HepG2 (cell line): ENCODE results near the gene CHID1. TPM values are rescaled to one million over a fixed set of nuclear protein-coding genes. Genes with fewer than 3 reads are reported as not detected.
A peak's percentile ranks its signal among the peaks of the same experiment; 100 is the strongest.

ENCODE experiments used
- NR2F2 ChIP-seq: IDR thresholded peaks from 2 replicates; pipeline ENCODE4 v1.6.1; 2012; ENCODE audit warnings: low read depth, inconsistent platforms, borderline replicate concordance
- NR2F6 ChIP-seq, 2 experiments: IDR thresholded peaks; 2 replicates each; pipeline ENCODE4 v1.6.1; 2016; ENCODE audit warnings: antibody characterized with exemption in 1 of 2, mild to moderate bottlenecking in 1 of 2
- RBFOX2 ChIP-seq: fragments of 200-400 bp; formaldehyde crosslinking; IDR thresholded peaks from 2 replicates; pipeline ENCODE4 v1.6.1; 2017; ENCODE audit warnings: low read depth, mild to moderate bottlenecking, low read length
- U2AF2 ChIP-seq: fragments of 200-400 bp; formaldehyde crosslinking; IDR thresholded peaks from 2 replicates; pipeline ENCODE4 v1.6.1; 2017; ENCODE audit warnings: low read depth, mild to moderate bottlenecking, low read length
- ZFAT ChIP-seq: sonication (generic); formaldehyde crosslinking; conservative IDR thresholded peaks from 2 replicates; pipeline ENCODE4 v1.8.1; 2023; ENCODE audit warnings: missing genetic modification reagents, inconsistent platforms
- ZNF256 ChIP-seq: sonication (generic); formaldehyde crosslinking; conservative IDR thresholded peaks from 2 replicates; pipeline ENCODE4 v1.4.0; 2020; ENCODE audit warnings: missing genetic modification reagents
- ZNF260 ChIP-seq: sonication (generic); formaldehyde crosslinking; IDR thresholded peaks from 2 replicates; pipeline ENCODE4 v1.4.0; 2020; ENCODE audit warnings: missing genetic modification reagents, low read depth, mild to moderate bottlenecking, borderline replicate concordance
- ZNF333 ChIP-seq: sonication (generic); formaldehyde crosslinking; IDR thresholded peaks from 2 replicates; pipeline ENCODE4 v1.4.0; 2020; ENCODE audit warnings: mild to moderate bottlenecking, missing genetic modification reagents, borderline replicate concordance
- ZNF709 ChIP-seq: sonication (generic); formaldehyde crosslinking; IDR thresholded peaks from 2 replicates; pipeline ENCODE4 v1.5.0; 2020; ENCODE audit warnings: mild to moderate bottlenecking, missing genetic modification reagents
- polyA plus RNA-seq, 8 experiments: library from polyadenylated mRNA; depleted of rRNA in 3 of 8; stranded (reverse) in 7 of 8; unstranded in 1 of 8; fragments of >200 nt; fragmentation: Illumina TruSeq in 4 of 8; extraction: Trizol in 4 of 8; gene quantifications; 2 replicates each; pipeline versions ENCODE4 v1.2.1 to v1.2.3, GENCODE V29; 2011 to 2016; ENCODE audit warnings: low read depth in 4 of 8, missing spikeins in 1 of 8, mixed read lengths in 1 of 8; ENCODE audit not compliant: insufficient read depth in 1 of 8
- total RNA-seq, 5 experiments: library from RNA; depleted of rRNA; stranded (reverse); fragments of >200 nt; fragmentation: Illumina TruSeq; extraction: Trizol; gene quantifications; 2 replicates each; pipeline ENCODE4 v1.2.3, GENCODE V29; 2016; ENCODE audit warnings: low read depth in 1 of 5
- TF ChIP-seq, protein P1 (sequence below): sonication (generic); formaldehyde crosslinking; IDR thresholded peaks from 2 replicates; pipeline ENCODE4 v1.4.0; 2020; ENCODE audit warnings: missing genetic modification reagents
- TF ChIP-seq, protein P2 (sequence below): sonication (generic); formaldehyde crosslinking; IDR thresholded peaks from 2 replicates; pipeline ENCODE4 v1.4.0; 2020; ENCODE audit warnings: missing genetic modification reagents
- TF ChIP-seq, protein P3 (sequence below): sonication (generic); formaldehyde crosslinking; IDR thresholded peaks from 2 replicates; pipeline ENCODE4 v1.4.0; 2020; ENCODE audit warnings: missing genetic modification reagents, borderline replicate concordance
- TF ChIP-seq, protein P4 (sequence below): sonication (generic); formaldehyde crosslinking; IDR thresholded peaks from 2 replicates; pipeline ENCODE4 v1.4.0; 2020; ENCODE audit warnings: mild to moderate bottlenecking, missing genetic modification reagents
- TF ChIP-seq, protein P5 (sequence below): sonication (generic); formaldehyde crosslinking; IDR thresholded peaks from 2 replicates; pipeline ENCODE4 v1.8.1; 2022; ENCODE audit warnings: mild to moderate bottlenecking, missing genetic modification reagents

Gene CHID1
- total and polyA plus RNA-seq, 2 of the 13 experiments (the other 11 are each of a cell fraction or from before 2014, with no cell fraction given), result 65.1 to 93.6 TPM

DNA sequence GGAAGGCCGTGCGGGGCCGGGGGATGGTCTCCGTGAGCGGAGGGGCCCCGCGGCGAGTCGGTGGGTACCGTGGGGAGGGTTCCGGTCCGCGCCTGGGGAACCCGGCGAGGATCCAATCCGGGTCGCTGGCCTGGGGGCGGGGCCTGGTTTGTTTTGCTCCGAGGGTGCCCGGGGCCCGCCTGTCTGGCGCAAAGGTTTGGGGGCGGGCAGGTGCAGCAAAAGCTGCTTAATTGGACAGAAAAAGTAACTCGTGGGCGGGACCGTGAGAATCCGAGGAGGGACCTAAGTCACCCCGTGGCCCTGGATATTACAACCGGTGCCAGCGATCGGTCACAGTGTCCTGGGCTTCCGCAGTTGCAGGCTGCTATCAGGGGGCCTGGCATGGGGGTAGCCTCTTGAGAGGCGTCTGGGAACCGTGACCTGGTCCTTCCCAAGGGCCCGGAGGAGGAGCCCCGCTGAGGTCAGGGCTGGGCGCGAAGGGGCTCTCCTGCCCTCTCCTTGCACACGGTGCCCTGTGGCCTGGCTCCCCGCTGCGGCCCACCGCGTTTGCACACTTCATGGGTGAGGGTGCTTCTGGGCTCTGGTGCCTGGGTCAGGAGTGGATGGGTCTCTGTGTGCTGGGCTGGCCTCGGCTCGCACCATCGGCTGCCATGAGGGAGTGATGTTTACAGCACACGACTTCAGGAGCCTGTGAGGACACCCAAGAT lies 90.5 kb downstream of the CHID1 start (continued):
- TF ChIP-seq, protein P1, sequence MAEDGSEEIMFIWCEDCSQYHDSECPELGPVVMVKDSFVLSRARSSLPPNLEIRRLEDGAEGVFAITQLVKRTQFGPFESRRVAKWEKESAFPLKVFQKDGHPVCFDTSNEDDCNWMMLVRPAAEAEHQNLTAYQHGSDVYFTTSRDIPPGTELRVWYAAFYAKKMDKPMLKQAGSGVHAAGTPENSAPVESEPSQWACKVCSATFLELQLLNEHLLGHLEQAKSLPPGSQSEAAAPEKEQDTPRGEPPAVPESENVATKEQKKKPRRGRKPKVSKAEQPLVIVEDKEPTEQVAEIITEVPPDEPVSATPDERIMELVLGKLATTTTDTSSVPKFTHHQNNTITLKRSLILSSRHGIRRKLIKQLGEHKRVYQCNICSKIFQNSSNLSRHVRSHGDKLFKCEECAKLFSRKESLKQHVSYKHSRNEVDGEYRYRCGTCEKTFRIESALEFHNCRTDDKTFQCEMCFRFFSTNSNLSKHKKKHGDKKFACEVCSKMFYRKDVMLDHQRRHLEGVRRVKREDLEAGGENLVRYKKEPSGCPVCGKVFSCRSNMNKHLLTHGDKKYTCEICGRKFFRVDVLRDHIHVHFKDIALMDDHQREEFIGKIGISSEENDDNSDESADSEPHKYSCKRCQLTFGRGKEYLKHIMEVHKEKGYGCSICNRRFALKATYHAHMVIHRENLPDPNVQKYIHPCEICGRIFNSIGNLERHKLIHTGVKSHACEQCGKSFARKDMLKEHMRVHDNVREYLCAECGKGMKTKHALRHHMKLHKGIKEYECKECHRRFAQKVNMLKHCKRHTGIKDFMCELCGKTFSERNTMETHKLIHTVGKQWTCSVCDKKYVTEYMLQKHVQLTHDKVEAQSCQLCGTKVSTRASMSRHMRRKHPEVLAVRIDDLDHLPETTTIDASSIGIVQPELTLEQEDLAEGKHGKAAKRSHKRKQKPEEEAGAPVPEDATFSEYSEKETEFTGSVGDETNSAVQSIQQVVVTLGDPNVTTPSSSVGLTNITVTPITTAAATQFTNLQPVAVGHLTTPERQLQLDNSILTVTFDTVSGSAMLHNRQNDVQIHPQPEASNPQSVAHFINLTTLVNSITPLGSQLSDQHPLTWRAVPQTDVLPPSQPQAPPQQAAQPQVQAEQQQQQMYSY (CRISPR knock-in tag), result 0 out of 2 replicates have a peak, but pooled peaks have one; percentile 6
- no peak for TF ChIP-seq ZFAT
- TF ChIP-seq NR2F6 (IDR thresholded peaks at IDR 0.05), result no peak
- 0 out of 2 replicates have a peak, but pooled peaks have one; percentile 13 for TF ChIP-seq NR2F6 (CRISPR knock-in tag; IDR thresholded peaks at IDR 0.05)
- TF ChIP-seq, protein P2, sequence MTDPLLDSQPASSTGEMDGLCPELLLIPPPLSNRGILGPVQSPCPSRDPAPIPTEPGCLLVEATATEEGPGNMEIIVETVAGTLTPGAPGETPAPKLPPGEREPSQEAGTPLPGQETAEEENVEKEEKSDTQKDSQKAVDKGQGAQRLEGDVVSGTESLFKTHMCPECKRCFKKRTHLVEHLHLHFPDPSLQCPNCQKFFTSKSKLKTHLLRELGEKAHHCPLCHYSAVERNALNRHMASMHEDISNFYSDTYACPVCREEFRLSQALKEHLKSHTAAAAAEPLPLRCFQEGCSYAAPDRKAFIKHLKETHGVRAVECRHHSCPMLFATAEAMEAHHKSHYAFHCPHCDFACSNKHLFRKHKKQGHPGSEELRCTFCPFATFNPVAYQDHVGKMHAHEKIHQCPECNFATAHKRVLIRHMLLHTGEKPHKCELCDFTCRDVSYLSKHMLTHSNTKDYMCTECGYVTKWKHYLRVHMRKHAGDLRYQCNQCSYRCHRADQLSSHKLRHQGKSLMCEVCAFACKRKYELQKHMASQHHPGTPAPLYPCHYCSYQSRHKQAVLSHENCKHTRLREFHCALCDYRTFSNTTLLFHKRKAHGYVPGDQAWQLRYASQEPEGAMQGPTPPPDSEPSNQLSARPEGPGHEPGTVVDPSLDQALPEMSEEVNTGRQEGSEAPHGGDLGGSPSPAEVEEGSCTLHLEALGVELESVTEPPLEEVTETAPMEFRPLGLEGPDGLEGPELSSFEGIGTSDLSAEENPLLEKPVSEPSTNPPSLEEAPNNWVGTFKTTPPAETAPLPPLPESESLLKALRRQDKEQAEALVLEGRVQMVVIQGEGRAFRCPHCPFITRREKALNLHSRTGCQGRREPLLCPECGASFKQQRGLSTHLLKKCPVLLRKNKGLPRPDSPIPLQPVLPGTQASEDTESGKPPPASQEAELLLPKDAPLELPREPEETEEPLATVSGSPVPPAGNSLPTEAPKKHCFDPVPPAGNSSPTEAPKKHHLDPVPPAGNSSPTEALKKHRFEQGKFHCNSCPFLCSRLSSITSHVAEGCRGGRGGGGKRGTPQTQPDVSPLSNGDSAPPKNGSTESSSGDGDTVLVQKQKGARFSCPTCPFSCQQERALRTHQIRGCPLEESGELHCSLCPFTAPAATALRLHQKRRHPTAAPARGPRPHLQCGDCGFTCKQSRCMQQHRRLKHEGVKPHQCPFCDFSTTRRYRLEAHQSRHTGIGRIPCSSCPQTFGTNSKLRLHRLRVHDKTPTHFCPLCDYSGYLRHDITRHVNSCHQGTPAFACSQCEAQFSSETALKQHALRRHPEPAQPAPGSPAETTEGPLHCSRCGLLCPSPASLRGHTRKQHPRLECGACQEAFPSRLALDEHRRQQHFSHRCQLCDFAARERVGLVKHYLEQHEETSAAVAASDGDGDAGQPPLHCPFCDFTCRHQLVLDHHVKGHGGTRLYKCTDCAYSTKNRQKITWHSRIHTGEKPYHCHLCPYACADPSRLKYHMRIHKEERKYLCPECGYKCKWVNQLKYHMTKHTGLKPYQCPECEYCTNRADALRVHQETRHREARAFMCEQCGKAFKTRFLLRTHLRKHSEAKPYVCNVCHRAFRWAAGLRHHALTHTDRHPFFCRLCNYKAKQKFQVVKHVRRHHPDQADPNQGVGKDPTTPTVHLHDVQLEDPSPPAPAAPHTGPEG (CRISPR knock-in tag), result no peak
- TF ChIP-seq, protein P3, sequence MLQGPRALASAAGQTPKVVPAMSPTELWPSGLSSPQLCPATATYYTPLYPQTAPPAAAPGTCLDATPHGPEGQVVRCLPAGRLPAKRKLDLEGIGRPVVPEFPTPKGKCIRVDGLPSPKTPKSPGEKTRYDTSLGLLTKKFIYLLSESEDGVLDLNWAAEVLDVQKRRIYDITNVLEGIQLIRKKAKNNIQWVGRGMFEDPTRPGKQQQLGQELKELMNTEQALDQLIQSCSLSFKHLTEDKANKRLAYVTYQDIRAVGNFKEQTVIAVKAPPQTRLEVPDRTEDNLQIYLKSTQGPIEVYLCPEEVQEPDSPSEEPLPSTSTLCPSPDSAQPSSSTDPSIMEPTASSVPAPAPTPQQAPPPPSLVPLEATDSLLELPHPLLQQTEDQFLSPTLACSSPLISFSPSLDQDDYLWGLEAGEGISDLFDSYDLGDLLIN (CRISPR knock-in tag), result no peak
- TF ChIP-seq ZNF256 (CRISPR knock-in tag), result no peak
- TF ChIP-seq ZNF260 (CRISPR knock-in tag), result no peak
- no peak for TF ChIP-seq ZNF333 (CRISPR knock-in tag)
- TF ChIP-seq, protein P4, sequence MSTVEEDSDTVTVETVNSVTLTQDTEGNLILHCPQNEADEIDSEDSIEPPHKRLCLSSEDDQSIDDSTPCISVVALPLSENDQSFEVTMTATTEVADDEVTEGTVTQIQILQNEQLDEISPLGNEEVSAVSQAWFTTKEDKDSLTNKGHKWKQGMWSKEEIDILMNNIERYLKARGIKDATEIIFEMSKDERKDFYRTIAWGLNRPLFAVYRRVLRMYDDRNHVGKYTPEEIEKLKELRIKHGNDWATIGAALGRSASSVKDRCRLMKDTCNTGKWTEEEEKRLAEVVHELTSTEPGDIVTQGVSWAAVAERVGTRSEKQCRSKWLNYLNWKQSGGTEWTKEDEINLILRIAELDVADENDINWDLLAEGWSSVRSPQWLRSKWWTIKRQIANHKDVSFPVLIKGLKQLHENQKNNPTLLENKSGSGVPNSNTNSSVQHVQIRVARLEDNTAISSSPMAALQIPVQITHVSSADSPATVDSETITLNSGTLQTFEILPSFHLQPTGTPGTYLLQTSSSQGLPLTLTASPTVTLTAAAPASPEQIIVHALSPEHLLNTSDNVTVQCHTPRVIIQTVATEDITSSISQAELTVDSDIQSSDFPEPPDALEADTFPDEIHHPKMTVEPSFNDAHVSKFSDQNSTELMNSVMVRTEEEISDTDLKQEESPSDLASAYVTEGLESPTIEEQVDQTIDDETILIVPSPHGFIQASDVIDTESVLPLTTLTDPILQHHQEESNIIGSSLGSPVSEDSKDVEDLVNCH (CRISPR knock-in tag), result no peak
- no peak for TF ChIP-seq U2AF2
- TF ChIP-seq NR2F2, result no peak
- no peak for TF ChIP-seq RBFOX2
- TF ChIP-seq, protein P5, sequence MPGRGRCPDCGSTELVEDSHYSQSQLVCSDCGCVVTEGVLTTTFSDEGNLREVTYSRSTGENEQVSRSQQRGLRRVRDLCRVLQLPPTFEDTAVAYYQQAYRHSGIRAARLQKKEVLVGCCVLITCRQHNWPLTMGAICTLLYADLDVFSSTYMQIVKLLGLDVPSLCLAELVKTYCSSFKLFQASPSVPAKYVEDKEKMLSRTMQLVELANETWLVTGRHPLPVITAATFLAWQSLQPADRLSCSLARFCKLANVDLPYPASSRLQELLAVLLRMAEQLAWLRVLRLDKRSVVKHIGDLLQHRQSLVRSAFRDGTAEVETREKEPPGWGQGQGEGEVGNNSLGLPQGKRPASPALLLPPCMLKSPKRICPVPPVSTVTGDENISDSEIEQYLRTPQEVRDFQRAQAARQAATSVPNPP, result no peak
- no peak for TF ChIP-seq ZNF709 (CRISPR knock-in tag)
